Immature natural killer cell (primary cell): ENCODE results near the gene CBLL2. TPM values are rescaled to one million over a fixed set of nuclear protein-coding genes. Genes with fewer than 3 reads are reported as not detected.

ENCODE experiments used
- DNase-seq, 3 donors: peaks; one replicate each; pipeline ENCODE4 v3.0.0; 2022; ENCODE audit warnings: mixed read lengths in 1 of 3
- H3K27ac Mint-ChIP-seq, 6 donors: one replicate each; pipeline ENCODE4 v1.8.0; 2020; ENCODE audit warnings: mixed read lengths in 6 of 6, mild to moderate bottlenecking in 5 of 6, inconsistent platforms in 4 of 6, moderate library complexity in 3 of 6
- H3K27me3 Mint-ChIP-seq, 3 donors: one replicate each; pipeline ENCODE4 v1.8.0; 2020 to 2021; ENCODE audit warnings: low read depth in 3 of 3, mild to moderate bottlenecking in 3 of 3, mixed read lengths in 3 of 3, moderate library complexity in 3 of 3, inconsistent platforms in 1 of 3
- H3K36me3 Mint-ChIP-seq, 3 donors: one replicate each; pipeline ENCODE4 v1.8.0; 2020; ENCODE audit warnings: mixed read lengths in 3 of 3, inconsistent platforms in 2 of 3, mild to moderate bottlenecking in 2 of 3
- H3K4me1 Mint-ChIP-seq, 2 donors: one replicate each; pipeline ENCODE4 v1.8.0; 2020; ENCODE audit warnings: inconsistent platforms in 2 of 2, mild to moderate bottlenecking in 2 of 2, mixed read lengths in 2 of 2, moderate library complexity in 1 of 2
- H3K4me3 Mint-ChIP-seq, 5 donors: one replicate each; pipeline ENCODE4 v1.8.0; 2020; ENCODE audit warnings: mild to moderate bottlenecking in 5 of 5, mixed read lengths in 5 of 5, inconsistent platforms in 3 of 5, moderate library complexity in 3 of 5
- H3K9me3 Mint-ChIP-seq, 6 donors: one replicate each; pipeline ENCODE4 v1.8.0; 2020; ENCODE audit warnings: mild to moderate bottlenecking in 6 of 6, mixed read lengths in 6 of 6, inconsistent platforms in 4 of 6, moderate library complexity in 3 of 6
- polyA plus RNA-seq, 3 donors: library from polyadenylated mRNA; unstranded; fragments of 300-500 nt; fragmentation: Illumina TruSeq; gene quantifications; one replicate each; pipeline ENCODE4 v1.2.3, GENCODE V29; 2021

The CBLL2 gene
- polyA plus RNA-seq, 3 donors from 2014 or later, result not detected

DNA sequence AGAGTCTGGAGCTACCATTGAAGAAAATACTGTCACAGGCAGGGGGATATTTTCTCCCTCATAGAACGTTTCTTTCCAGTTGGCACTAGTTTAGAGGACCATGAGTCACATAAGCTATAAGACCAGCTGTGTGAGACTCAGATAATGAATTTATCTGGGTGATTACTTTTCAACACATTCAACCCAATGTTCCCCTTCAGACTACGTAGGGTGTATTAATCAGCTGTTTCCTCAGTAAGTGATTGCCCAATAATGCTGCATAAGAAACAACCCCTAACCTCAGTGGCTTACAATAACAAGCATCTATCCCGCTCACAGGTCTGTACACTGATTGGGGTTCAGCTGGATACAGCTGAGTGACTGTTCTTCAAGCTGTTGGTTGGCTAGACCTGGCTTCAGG is 38.1 kb downstream of the CBLL2 start:
- Mint-ChIP-seq H3K9me3 (peaks cover 0 to 3% (median 0%) of the 10 kb centered on the region in 6 donors), H3K36me3 (no peaks in the 10 kb centered on the region), H3K27ac (no peak overlapping the region), H3K4me1 (no peaks in the 10 kb centered on the region), H3K27me3 (peaks cover 0 to 6% (median 1%) of the 10 kb centered on the region in 3 donors), H3K4me3 (no peak overlapping the region)
- DNase-seq, result no peak

- Mint-ChIP-seq H3K27me3 (peaks cover 0 to 6% (median 1%) of the 10 kb centered on the region in 3 donors), H3K9me3 (peaks cover 0 to 3% (median 0%) of the 10 kb centered on the region in 6 donors), H3K4me3 (no peak overlapping the region), H3K27ac (no peak overlapping the region), H3K4me1 (no peaks in the 10 kb centered on the region), H3K36me3 (no peaks in the 10 kb centered on the region)
- DNase-seq, result no peak
These were observed 41.1 kb downstream of the CBLL2 start for GRCh38 chrX:22313766-22314165.

GRCh38 chrX:22314211-22314610 is 41.5 kb downstream of the CBLL2 start:
- Mint-ChIP-seq H3K9me3 (peaks cover 0 to 3% (median 0%) of the 10 kb centered on the region in 6 donors), H3K4me3 (no peak overlapping the region), H3K4me1 (no peaks in the 10 kb centered on the region), H3K27ac (no peak overlapping the region), H3K36me3 (no peaks in the 10 kb centered on the region), H3K27me3 (peaks cover 0 to 6% (median 1%) of the 10 kb centered on the region in 3 donors)
- no peak for DNase-seq

DNA sequence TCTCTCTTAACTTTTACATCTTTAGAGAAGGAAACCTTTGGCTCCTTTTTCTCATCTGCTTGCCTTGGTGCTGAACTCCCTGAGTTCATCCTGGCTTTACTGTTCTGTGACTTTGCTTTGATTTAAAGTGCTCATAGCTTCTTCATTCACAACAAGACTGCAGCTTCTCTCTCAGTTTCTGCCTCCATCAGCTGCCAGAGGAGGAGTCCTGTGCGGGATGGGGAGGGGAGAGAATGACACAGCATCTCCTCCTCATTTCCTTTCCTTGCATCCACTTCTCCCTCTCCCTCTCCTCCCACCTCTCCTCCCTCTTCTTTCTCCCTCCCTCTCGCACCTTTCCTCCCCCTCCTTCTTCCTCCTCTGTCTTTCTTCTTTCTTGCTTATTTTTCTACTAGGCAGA is 42.0 kb downstream of the CBLL2 start:
- Mint-ChIP-seq H3K4me3 (no peak overlapping the region), H3K36me3 (no peaks in the 10 kb centered on the region), H3K4me1 (no peaks in the 10 kb centered on the region), H3K27me3 (peaks cover 0 to 6% (median 1%) of the 10 kb centered on the region in 3 donors), H3K9me3 (peaks cover 0 to 3% (median 0%) of the 10 kb centered on the region in 6 donors), H3K27ac (no peak overlapping the region)
- DNase-seq, result no peak

- peaks cover 0 to 6% (median 1%) of the 10 kb centered on the region in 3 donors for H3K27me3 Mint-ChIP-seq
- H3K9me3 Mint-ChIP-seq, result peaks cover 0 to 3% (median 0%) of the 10 kb centered on the region in 6 donors
- H3K36me3 Mint-ChIP-seq, result no peaks in the 10 kb centered on the region
- H3K4me3 Mint-ChIP-seq, result no peak overlapping the region
- DNase-seq, result no peak
- no peak overlapping the region for H3K27ac Mint-ChIP-seq
- no peaks in the 10 kb centered on the region for H3K4me1 Mint-ChIP-seq
These were observed 42.4 kb downstream of the CBLL2 start for GRCh38 chrX:22315151-22315550.

GRCh38 chrX:22320236-22320873 is 47.6 kb downstream of the CBLL2 start:
- Mint-ChIP-seq H3K27ac (no peak overlapping the region), H3K36me3 (peaks cover 0 to 3% (median 0%) of the 10 kb centered on the region in 3 donors), H3K27me3 (no peaks in the 10 kb centered on the region), H3K4me1 (no peaks in the 10 kb centered on the region), H3K9me3 (peaks cover 0 to 5% (median 2%) of the 10 kb centered on the region in 6 donors), H3K4me3 (no peak overlapping the region)
- no peak for DNase-seq

DNA sequence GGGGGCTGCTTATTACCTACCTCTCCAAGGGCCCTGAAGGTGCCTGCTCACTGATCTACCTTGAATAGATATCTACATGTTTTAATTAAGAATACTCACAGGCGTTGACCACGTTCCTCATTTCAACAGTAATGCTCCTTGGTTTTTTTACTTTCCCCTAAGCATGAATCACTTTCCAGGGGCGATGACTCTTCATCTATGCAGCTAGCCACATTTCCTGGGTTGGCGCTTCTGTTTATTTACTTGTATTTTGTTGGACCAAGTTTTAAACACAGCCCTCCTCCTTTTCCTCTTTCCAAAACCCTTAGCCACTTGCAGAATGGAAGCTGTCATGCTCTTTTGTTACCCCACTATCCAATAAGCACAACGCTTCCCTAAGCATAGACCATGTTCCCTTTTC is 50.8 kb downstream of the CBLL2 start:
- DNase-seq, result no peak
- Mint-ChIP-seq H3K27me3 (peaks cover 0 to 3% (median 0%) of the 10 kb centered on the region in 3 donors), H3K4me1 (no peaks in the 10 kb centered on the region), H3K27ac (no peak overlapping the region), H3K36me3 (peaks cover 0 to 3% (median 0%) of the 10 kb centered on the region in 3 donors), H3K9me3 (peaks cover 0 to 10% (median 3%) of the 10 kb centered on the region in 6 donors), H3K4me3 (no peak overlapping the region)

Other genes with a start within 250 kb of the CBLL2 start
- not detected for gene PHEX, start 240.6 kb upstream of the CBLL2 start, polyA plus RNA-seq